Peyer's patch (tissue), 4 donors: ENCODE results near the gene PPP1R36. TPM values are rescaled to one million over a fixed set of nuclear protein-coding genes. Genes with fewer than 3 reads are reported as not detected.

ENCODE experiments used
- DNase-seq, 3 donors: peaks; one replicate each; pipeline ENCODE4 v3.0.0-alpha.2; 2017 to 2019
- H3K27ac ChIP-seq, 4 donors: fragments of 200-600 bp; sonication (generic); one replicate each; pipeline ENCODE4 v1.5.1; 2016 to 2019
- H3K27me3 ChIP-seq, 2 donors: fragments of 200-600 bp; sonication (generic); one replicate each; pipeline ENCODE4 v1.5.1; 2019
- H3K36me3 ChIP-seq, 3 donors: fragments of 200-600 bp; sonication (generic); one replicate each; pipeline ENCODE4 v1.5.1; 2016 to 2019
- H3K4me1 ChIP-seq, 4 donors: fragments of 200-600 bp; sonication (generic); one replicate each; pipeline ENCODE4 v1.5.1; 2016 to 2019
- H3K4me3 ChIP-seq, 4 donors: fragments of 200-600 bp; sonication (generic); 1 replicate in 3 of 4; 2 replicates in 1 of 4; pipeline ENCODE4 v1.5.1; 2016 to 2019; ENCODE audit warnings: mild to moderate bottlenecking in 1 of 4
- H3K9me3 ChIP-seq, 4 donors: fragments of 200-600 bp; sonication (generic); one replicate each; pipeline ENCODE4 v1.5.1; 2016 to 2019; ENCODE audit warnings: mild to moderate bottlenecking in 1 of 4
- CTCF ChIP-seq, 6 experiments: fragments of 450-650 bp in 4 of 6; fragments of 200-600 bp in 2 of 6; sonication (generic) in 1 of 6; IDR thresholded peaks; one replicate each; pipeline ENCODE4 v1.5.1; 2017 to 2019; ENCODE audit warnings: antibody characterized with exemption in 6 of 6, mild to moderate bottlenecking in 3 of 6, moderate library complexity in 1 of 6
- POLR2A ChIP-seq, 2 donors: fragments of 450-650 bp; IDR thresholded peaks; one replicate each; pipeline ENCODE4 v1.5.1; 2017; ENCODE audit warnings: antibody characterized with exemption in 2 of 2, mild to moderate bottlenecking in 2 of 2, moderate library complexity in 2 of 2
- total RNA-seq, 4 donors: library from RNA; depleted of rRNA; stranded (reverse); fragments of >200 nt; gene quantifications; one replicate each; pipeline ENCODE4 v1.1.0, GENCODE V29; 2016

Gene PPP1R36
- total RNA-seq, 4 donors from 2014 or later = 1.9 to 7.4 (median 2.1) TPM; not detected in 1

- DNase-seq = peak; percentile 92 to 98 (median 98)
- Histone ChIP-seq H3K9me3 (no peaks in the 10 kb centered on the region), H3K4me1 (peaks cover 5 to 57% (median 26%) of the 10 kb centered on the region in 4 donors)
These were observed 46.1 kb upstream of the PPP1R36 start, which contains the start of gene ZBTB25 for GRCh38 chr14:64503434-64504309. Gene ZBTB25 (minus strand): TSS chr14:64503838. CDS start chr14:64490533, 13,305 bp downstream.

GRCh38 chr14:64504310-64504896 lies 45.4 kb upstream of the PPP1R36 start, which contains the start of gene ZBTB1:
Gene ZBTB1 (plus strand): TSS chr14:64504770. CDS start chr14:64521505, 16,735 bp downstream.
- H3K27me3 ChIP-seq = no peaks in the 10 kb centered on the region
- no peaks in the 10 kb centered on the region for H3K9me3 ChIP-seq
- TF ChIP-seq CTCF (IDR thresholded peaks at IDR 0.05) (no peak), POLR2A (IDR thresholded peaks at IDR 0.05) (peak; percentile 79 to 82)
- peak; percentile 77 to 91 (median 87) for DNase-seq
- peak within 1 kb of the TSS; percentile 81 to 91 (median 90) for H3K4me3 ChIP-seq
- H3K27ac ChIP-seq = peak within 1 kb of the TSS; percentile 98 to 100 (median 99)
- H3K4me1 ChIP-seq = peaks cover 5 to 63% (median 32%) of the 10 kb centered on the region in 4 donors
- no peaks in the 10 kb centered on the region for H3K36me3 ChIP-seq

More at GRCh38 chr14:64503434-64504309, 46.1 kb upstream of the PPP1R36 start, which contains the start of gene ZBTB25:
- Histone ChIP-seq H3K36me3 (no peaks in the 10 kb centered on the region), H3K27me3 (no peaks in the 10 kb centered on the region), H3K4me3 (peak within 1 kb of the TSS; percentile 81 to 91 (median 90)), H3K27ac (peak within 1 kb of the TSS; percentile 98 to 100 (median 99))
- TF ChIP-seq CTCF (IDR thresholded peaks at IDR 0.05) = no peak
- TF ChIP-seq POLR2A (IDR thresholded peaks at IDR 0.05) = peak; percentile 86

- H3K4me3 ChIP-seq = peak overlapping the region; percentile 81 to 91 (median 90)
- no peaks in the 10 kb centered on the region for H3K27me3 ChIP-seq
- TF ChIP-seq CTCF (IDR thresholded peaks at IDR 0.05) (no peak), POLR2A (IDR thresholded peaks at IDR 0.05) (no peak)
- no peaks in the 10 kb centered on the region for H3K36me3 ChIP-seq
- H3K27ac ChIP-seq = peak overlapping the region; percentile 98 to 100 (median 99)
- DNase-seq = peak; percentile 88 to 95 (median 89)
- no peaks in the 10 kb centered on the region for H3K9me3 ChIP-seq
- H3K4me1 ChIP-seq = peaks cover 5 to 57% (median 31%) of the 10 kb centered on the region in 4 donors
These were observed 44.6 kb upstream of the PPP1R36 start for GRCh38 chr14:64504897-64505794.

- H3K36me3 ChIP-seq = no peaks in the 10 kb centered on the region
- H3K27ac ChIP-seq = peak overlapping the region; percentile 26 to 100 (median 98)
These were observed 43.0 kb upstream of the PPP1R36 start for GRCh38 chr14:64506721-64507120.

More at GRCh38 chr14:64506721-64507120, 43.0 kb upstream of the PPP1R36 start:
- H3K4me1 ChIP-seq = peaks cover 4 to 57% (median 24%) of the 10 kb centered on the region in 4 donors
- no peaks in the 10 kb centered on the region for H3K27me3 ChIP-seq
- TF ChIP-seq POLR2A (IDR thresholded peaks at IDR 0.05) (no peak), CTCF (IDR thresholded peaks at IDR 0.05) (no peak)
- no peaks in the 10 kb centered on the region for H3K9me3 ChIP-seq
- H3K4me3 ChIP-seq = peak overlapping the region in 3 of 4 donors; percentile 89 to 91 (median 90)
- no peak for DNase-seq
